PC-3 (cell line): Measurements from ENCODE around the gene NTRK2. TPM values are rescaled to one million over a fixed set of nuclear protein-coding genes. Genes with fewer than 3 reads are reported as not detected.

ENCODE experiments used
- ATAC-seq: fragments of 200-7000 bp; cut with Tn5 transposase; 2 replicates; pipeline ENCODE4 v1.9.1; 2020; ENCODE audit warnings: mild to moderate bottlenecking, moderate library complexity
- BruUV-seq: library from RNA; stranded (reverse); fragments of 400-500 nt; replicated peaks from 2 replicates; lab custom pipeline; 2021; lab: Mats Ljungman, UMichigan
- CTCF ChIA-PET: fragments of 300-600 bp; sonication (Branson Sonifier 250); formaldehyde crosslinking; loops from one replicate; lab custom pipeline; 2022; ENCODE audit warnings: antibody characterized with exemption; lab: Charles Lee
- POLR2A ChIA-PET: fragments of 300-600 bp; sonication (Branson Sonifier 250); formaldehyde crosslinking; loops from one replicate; lab custom pipeline; 2022; ENCODE audit warnings: antibody characterized with exemption; ENCODE audit not compliant: unreplicated experiment; lab: Charles Lee
- DNase-seq: peaks from one replicate; pipeline ENCODE4 v3.0.0-alpha.2; 2015
- H2AFZ ChIP-seq: fragments of 300-600 bp; sonication (generic); 2 replicates; pipeline ENCODE4 v1.6.0; 2016; ENCODE audit warnings: antibody characterized with exemption, low read length
- H3F3A ChIP-seq: fragments of 300-600 bp; sonication (generic); one replicate; pipeline ENCODE4 v1.6.0; 2017; ENCODE audit warnings: antibody characterized with exemption, low read length, control low read depth, mild to moderate bottlenecking; ENCODE audit not compliant: unreplicated experiment
- H3K27ac ChIP-seq: fragments of 300-600 bp; sonication (generic); 2 replicates; pipeline ENCODE4 v1.5.1; 2016; ENCODE audit warnings: mild to moderate bottlenecking, low read length
- H3K27me3 ChIP-seq: fragments of 300-600 bp; sonication (generic); 2 replicates; pipeline ENCODE4 v1.6.1; 2016; ENCODE audit warnings: low read length, mixed read lengths
- H3K36me3 ChIP-seq: fragments of 300-600 bp; sonication (generic); 2 replicates; pipeline ENCODE4 v1.6.1; 2016; ENCODE audit warnings: low read depth, mixed run types, low read length, mixed read lengths
- H3K4me1 ChIP-seq: fragments of 300-600 bp; sonication (generic); 2 replicates; pipeline ENCODE4 v1.5.1; 2016; ENCODE audit warnings: low read length; ENCODE audit not compliant: insufficient read depth
- H3K4me2 ChIP-seq: fragments of 300-600 bp; sonication (generic); 2 replicates; pipeline ENCODE4 v1.6.0; 2016; ENCODE audit warnings: low read length
- H3K4me3 ChIP-seq: fragments of 300-600 bp; sonication (generic); 2 replicates; pipeline ENCODE4 v1.5.1; 2016; ENCODE audit warnings: mild to moderate bottlenecking, low read length, mixed read lengths
- H3K79me2 ChIP-seq: fragments of 300-600 bp; sonication (generic); 2 replicates; pipeline ENCODE4 v1.6.1; 2017; ENCODE audit warnings: low read length, mixed read lengths
- H3K9ac ChIP-seq: fragments of 300-600 bp; sonication (generic); 2 replicates; pipeline ENCODE4 v1.6.0; 2016; ENCODE audit warnings: mild to moderate bottlenecking, low read length
- H3K9me2 ChIP-seq: fragments of 300-600 bp; sonication (generic); replicated peaks from 2 replicates; pipeline ENCODE4 v1.6.1; 2016; ENCODE audit warnings: mixed run types, low read length, mixed read lengths
- H3K9me3 ChIP-seq: fragments of 300-600 bp; sonication (generic); 2 replicates; pipeline ENCODE4 v1.6.1; 2016; ENCODE audit warnings: low read length, mixed read lengths
- H4K20me1 ChIP-seq: fragments of 300-600 bp; sonication (generic); 2 replicates; pipeline ENCODE4 v1.6.1; 2016; ENCODE audit warnings: low read length, mixed read lengths
- EZH2 ChIP-seq: fragments of 300-600 bp; sonication (generic); IDR thresholded peaks from one replicate; pipeline ENCODE4 v1.6.1; 2017; ENCODE audit warnings: antibody characterized with exemption, mild to moderate bottlenecking, low read length; ENCODE audit not compliant: unreplicated experiment
- EZH2phosphoT487 ChIP-seq: fragments of 300-600 bp; sonication (generic); IDR thresholded peaks from 2 replicates; pipeline ENCODE4 v1.6.1; 2018; ENCODE audit warnings: mild to moderate bottlenecking, antibody characterized with exemption, low read length, borderline replicate concordance
- intact Hi-C: fragments of 100-400 bp; cut with micrococcal nuclease; formaldehyde crosslinking; loops from 2 replicates; pipeline ENCODE4 v1.9.0; 2023
- total RNA-seq: library from RNA; depleted of rRNA; stranded (reverse); fragments of >200 nt; gene quantifications from 2 replicates; pipeline ENCODE4 v1.2.3, GENCODE V29; 2014
- TF ChIP-seq, protein P1 (sequence below): fragments of 300-600 bp; sonication (generic); conservative IDR thresholded peaks from 2 replicates; pipeline ENCODE4 v1.5.1; 2017; ENCODE audit warnings: antibody characterized with exemption, low read depth, mild to moderate bottlenecking, low read length

NTRK2 gene
- total RNA-seq, 1 experiment from 2014 or later, result not detected

DNA sequence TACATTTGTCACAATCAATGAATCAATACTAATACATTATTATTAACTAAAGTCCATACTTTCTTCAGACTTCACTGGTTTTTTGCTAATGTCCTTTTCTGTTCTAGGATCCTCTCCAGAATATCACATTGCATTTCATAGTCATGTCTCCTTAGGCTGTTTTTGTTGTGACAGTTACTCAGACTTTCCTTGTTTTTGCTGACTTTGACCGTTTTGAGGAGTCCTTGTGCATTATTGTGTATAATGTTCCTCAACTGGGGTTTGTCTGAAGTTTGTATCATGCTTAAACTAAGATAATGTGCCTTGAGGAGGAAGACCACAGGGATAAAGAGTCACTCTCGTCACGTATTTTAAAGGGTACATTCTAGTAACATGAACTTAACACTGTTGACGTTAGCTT lies 376.9 kb downstream of the NTRK2 start:
- H3K9ac ChIP-seq, result no peak overlapping the region
- no peak for DNase-seq
- no peak overlapping the region for H3K4me2 ChIP-seq
- intact Hi-C loops, result no loop called here
- CTCF ChIA-PET, result no interaction called here
- POLR2A ChIA-PET, result no interaction called here
- no peaks in the 10 kb centered on the region for H3K4me1 ChIP-seq
- H3F3A ChIP-seq, result no peaks in the 10 kb centered on the region
- no peak overlapping the region for H3K27ac ChIP-seq
- no peaks in the 10 kb centered on the region for H3K9me3 ChIP-seq
- H3K79me2 ChIP-seq, result no peaks in the 10 kb centered on the region
- H2AFZ ChIP-seq, result no peak overlapping the region
- no peaks in the 10 kb centered on the region for H3K27me3 ChIP-seq
- TF ChIP-seq EZH2 (no peak), EZH2phosphoT487 (no peak)
- TF ChIP-seq, protein P1, sequence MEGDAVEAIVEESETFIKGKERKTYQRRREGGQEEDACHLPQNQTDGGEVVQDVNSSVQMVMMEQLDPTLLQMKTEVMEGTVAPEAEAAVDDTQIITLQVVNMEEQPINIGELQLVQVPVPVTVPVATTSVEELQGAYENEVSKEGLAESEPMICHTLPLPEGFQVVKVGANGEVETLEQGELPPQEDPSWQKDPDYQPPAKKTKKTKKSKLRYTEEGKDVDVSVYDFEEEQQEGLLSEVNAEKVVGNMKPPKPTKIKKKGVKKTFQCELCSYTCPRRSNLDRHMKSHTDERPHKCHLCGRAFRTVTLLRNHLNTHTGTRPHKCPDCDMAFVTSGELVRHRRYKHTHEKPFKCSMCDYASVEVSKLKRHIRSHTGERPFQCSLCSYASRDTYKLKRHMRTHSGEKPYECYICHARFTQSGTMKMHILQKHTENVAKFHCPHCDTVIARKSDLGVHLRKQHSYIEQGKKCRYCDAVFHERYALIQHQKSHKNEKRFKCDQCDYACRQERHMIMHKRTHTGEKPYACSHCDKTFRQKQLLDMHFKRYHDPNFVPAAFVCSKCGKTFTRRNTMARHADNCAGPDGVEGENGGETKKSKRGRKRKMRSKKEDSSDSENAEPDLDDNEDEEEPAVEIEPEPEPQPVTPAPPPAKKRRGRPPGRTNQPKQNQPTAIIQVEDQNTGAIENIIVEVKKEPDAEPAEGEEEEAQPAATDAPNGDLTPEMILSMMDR, result no peak
- no peak for ATAC-seq
- no peaks in the 10 kb centered on the region for H4K20me1 ChIP-seq
- H3K9me2 ChIP-seq, result no peaks in the 10 kb centered on the region
- no peak overlapping the region for H3K4me3 ChIP-seq
- H3K36me3 ChIP-seq, result no peaks in the 10 kb centered on the region
- no TSS peak for BruUV-seq

DNA sequence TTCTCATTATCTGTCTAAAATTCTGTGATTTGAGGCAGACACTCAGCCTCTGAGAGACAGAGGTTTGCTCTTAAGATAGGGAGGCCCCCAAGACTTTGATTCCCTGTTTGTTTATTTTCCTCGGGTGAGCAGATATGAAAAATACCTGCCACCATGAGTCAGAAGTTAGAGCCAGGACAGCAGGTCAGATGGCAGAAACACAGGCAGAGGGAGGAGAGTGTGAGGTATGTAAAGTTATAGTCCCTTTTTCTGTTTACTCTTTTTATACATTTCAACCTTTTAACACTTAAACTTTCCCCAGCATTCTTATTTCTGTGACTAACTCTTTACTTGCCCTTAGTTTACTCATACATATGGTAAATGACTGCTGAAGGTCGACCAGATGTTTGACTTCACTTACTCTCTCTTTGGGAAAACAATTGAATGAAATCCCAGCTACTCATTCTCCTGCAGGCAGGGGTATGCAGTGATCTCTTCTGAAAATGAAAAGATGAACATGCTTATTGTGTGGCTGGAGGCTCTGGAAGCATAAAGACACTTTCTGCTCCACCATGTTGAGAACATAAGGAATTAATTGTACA lies 383.8 kb downstream of the NTRK2 start:
- no peaks in the 10 kb centered on the region for H3K9me3 ChIP-seq
- no peaks in the 10 kb centered on the region for H3F3A ChIP-seq
- H3K27me3 ChIP-seq, result no peaks in the 10 kb centered on the region
- no peak overlapping the region for H3K9ac ChIP-seq
- intact Hi-C loops, result no loop called here
- no peak overlapping the region for H3K4me2 ChIP-seq
- no peaks in the 10 kb centered on the region for H3K9me2 ChIP-seq
- no peak overlapping the region for H3K4me3 ChIP-seq
- no peak overlapping the region for H3K27ac ChIP-seq
- ATAC-seq (no peak), DNase-seq (no peak)
- no peaks in the 10 kb centered on the region for H3K36me3 ChIP-seq
- CTCF ChIA-PET, result no interaction called here
- no peaks in the 10 kb centered on the region for H3K4me1 ChIP-seq
- POLR2A ChIA-PET, result no interaction called here
- no peaks in the 10 kb centered on the region for H3K79me2 ChIP-seq
- no TSS peak for BruUV-seq
- TF ChIP-seq EZH2phosphoT487 (no peak), EZH2 (no peak)
- TF ChIP-seq, protein P1, result no peak
- no peak overlapping the region for H2AFZ ChIP-seq
- no peaks in the 10 kb centered on the region for H4K20me1 ChIP-seq

DNA sequence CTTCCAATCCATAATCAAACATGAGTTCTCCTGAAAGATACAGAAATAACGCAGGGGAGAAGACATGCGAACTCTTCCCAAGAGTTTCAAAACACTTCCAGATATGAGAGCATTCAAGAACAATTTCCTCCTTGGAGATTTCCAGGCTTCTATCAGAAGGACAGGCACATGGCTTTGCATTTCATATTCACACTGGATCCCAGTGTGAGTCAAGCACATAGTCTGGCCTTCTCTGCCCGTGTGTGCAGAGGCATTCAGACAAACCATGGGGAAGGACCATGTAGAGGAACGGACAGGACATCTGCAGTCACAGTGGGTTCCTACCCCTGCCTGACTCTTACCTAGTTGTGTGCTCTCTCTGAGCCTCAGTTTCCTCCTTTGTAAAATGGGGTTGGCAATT lies 384.5 kb downstream of the NTRK2 start:
- ChIA-PET POLR2A (no interaction called here), CTCF (no interaction called here)
- H3F3A ChIP-seq, result no peaks in the 10 kb centered on the region
- no peaks in the 10 kb centered on the region for H3K9me3 ChIP-seq
- no peaks in the 10 kb centered on the region for H3K9me2 ChIP-seq
- H3K4me2 ChIP-seq, result no peak overlapping the region
- no TSS peak for BruUV-seq
- TF ChIP-seq EZH2phosphoT487 (no peak), EZH2 (no peak)
- TF ChIP-seq, protein P1, result no peak
- H3K4me1 ChIP-seq, result no peaks in the 10 kb centered on the region
- H3K27me3 ChIP-seq, result no peaks in the 10 kb centered on the region
- DNase-seq, result no peak
- no peak overlapping the region for H2AFZ ChIP-seq
- no peaks in the 10 kb centered on the region for H3K79me2 ChIP-seq
- no peak overlapping the region for H3K4me3 ChIP-seq
- no peak overlapping the region for H3K27ac ChIP-seq
- no peak for ATAC-seq
- H4K20me1 ChIP-seq, result no peaks in the 10 kb centered on the region
- no peak overlapping the region for H3K9ac ChIP-seq
- intact Hi-C loops, result no loop called here
- no peaks in the 10 kb centered on the region for H3K36me3 ChIP-seq
